GM18499 (cell line): ENCODE measurements around the gene GRB2.
"Not testable (repeated sequence)": the region's sequence is repeated elsewhere in the genome, so short reads cannot be mapped to it uniquely, and the experiment has no call there.

Experiments used
- ATAC-seq: cut with Tn5 transposase; IDR thresholded peaks from one replicate; pipeline ENCODE4 v1.9.1; 2021; ENCODE audit warnings: moderate number of reproducible peaks; ENCODE audit not compliant: insufficient read depth, unreplicated experiment

Gene GRB2

DNA sequence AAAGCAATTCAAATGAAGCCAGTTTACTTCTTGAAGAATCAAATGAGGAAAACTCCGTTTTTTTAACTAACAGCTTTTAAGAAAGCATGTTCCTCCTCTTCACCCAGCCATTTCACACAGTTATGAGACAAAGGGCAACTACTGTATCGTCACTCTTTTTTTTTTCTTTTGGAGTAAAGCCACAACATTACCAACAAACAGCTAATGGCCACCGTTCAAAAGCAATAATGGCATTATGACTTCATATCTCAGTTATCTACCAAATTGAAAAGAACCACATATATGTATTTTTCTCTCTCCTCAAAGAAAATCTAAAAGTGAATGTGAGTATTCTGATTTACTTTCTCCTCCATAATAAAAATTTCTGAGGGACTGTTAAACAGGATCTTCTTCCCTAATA, 14.5 kb downstream of the GRB2 start:
- no peak for ATAC-seq

DNA sequence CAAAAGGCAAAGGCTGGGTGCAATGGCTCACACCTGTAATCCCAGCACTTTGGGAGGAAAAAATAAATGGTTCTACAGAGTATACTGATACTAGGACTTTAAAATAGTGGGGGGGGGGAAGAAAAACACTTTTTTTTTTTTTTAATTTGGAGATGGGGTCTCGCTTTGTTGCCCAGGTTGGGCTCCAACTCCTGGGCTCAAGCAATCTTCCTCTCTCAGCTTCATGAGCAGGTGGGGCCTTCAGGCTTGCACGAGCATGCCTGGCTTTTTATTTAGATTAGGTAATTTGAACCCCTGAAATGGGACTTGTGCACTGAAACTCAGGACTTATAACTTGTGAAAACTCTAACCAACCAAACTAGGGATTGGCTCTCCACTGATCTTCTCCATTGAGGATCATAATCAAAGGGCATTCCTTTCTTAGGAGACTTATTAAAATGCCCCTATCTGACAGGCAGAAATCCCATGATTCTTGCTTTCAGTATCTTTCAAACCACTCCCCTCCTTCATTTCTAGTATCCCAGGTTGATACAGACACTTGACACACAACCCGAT, 16.9 kb downstream of the GRB2 start:
- no peak for ATAC-seq

DNA sequence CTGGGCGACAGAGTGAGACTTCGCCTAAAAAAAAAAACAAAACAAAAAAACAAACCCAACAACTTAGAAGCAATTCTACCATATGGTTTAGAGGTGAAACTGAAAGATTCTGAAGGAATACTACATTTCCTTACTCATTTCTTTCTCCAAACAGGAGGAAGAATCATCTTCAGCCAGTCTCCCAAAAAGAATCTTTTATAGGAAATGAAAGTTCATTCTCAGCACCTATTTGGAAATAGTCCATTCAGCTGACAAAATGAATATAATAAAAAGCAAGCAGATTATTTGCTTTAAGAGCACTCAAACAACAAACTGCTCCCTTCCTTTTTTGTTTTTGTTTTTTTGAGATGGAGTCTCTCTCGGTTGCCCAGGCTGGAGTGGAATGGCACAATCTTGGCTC, 17.7 kb downstream of the GRB2 start:
- no peak for ATAC-seq

DNA sequence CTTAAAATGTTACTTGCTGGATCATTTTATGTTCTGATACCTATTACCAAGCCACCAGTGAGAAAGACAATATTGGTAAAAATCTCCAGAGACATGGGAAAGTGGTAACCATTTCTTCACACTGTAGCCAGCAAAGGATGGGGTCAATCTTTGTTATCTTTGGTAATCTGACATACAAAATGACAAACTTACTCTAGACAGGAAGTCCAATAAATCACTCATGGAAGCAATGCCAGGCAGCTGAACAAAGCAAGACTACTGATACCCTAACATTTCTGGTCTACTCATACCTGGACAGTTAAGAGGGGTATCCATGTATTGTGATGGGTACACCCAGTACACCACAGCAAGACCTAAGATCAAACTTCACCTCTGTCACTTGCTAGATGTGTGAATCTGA, 19.0 kb downstream of the GRB2 start:
- ATAC-seq: no peak

DNA sequence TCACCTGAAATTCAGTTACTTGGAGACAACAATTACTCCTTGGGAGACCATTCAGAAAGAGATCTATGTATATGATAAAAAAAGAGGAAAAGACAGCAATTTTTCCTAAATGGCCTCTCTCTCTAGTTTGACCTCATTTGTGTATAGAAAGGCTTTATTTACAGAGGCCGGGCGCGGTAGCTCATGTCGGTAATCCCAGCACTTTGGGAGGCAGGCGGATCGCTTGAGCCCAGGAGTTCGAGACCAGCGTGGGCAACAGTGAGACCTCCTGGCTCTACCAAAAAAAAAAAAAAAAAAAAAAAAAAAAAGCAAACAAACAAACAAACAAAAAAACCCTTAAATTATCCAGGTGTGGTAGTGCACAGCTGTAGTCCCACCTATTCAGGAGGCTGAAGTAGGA, 20.7 kb downstream of the GRB2 start:
- no peak for ATAC-seq

DNA sequence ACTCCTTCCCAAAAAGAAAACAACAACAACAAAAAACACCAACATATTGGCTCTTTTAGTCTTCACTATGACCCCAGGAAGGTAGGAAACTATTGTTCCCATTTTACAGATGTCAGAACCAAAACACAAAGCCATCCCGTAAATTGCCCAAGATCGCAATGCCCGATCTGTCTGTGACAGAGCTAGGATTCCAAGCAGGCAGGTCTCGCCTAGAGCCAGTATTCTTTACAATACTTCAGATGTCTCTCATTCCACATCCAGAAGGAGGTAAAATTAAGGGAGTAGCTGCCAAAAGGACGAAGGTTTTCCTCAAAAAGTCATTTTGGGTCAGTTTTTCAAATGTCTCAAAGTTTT, 21.7 kb downstream of the GRB2 start:
- no peak for ATAC-seq

DNA sequence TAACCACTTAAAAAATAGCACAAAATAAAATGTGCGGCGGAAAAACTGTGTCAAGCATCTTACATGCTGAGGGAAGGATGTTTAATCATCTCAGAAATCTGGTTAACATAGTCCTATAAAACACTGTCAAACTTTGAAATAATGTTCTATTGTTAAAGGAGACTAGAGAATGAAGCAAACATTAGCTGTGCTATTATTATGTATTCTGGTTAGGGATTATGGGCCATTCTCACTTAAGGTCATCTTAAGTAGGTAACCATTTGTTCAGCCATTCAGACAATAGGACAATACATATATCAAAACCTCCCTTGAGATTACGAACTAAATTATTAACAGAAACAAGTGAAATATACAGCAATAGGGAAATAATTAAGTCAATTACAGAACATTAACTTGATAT, 24.7 kb downstream of the GRB2 start:
- ATAC-seq: no peak

DNA sequence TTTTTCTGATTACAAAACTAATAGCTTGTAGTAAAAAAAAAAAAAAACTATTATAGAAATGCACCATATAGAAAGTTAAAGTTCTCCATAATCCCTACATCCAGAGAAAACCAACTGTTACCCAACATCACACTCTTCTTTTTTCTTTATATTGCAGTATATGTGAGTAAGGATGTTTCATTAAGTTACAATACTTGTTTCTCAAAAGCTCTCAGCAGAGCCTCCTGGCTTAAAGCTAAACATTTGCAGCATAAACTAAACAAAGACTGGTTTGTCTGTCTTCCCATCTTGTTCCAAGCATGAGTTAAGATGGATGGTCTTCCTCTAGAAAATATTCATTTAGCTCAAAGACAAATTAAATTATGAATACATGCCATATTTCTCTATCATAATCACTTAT, 25.2 kb downstream of the GRB2 start:
- no peak for ATAC-seq

DNA sequence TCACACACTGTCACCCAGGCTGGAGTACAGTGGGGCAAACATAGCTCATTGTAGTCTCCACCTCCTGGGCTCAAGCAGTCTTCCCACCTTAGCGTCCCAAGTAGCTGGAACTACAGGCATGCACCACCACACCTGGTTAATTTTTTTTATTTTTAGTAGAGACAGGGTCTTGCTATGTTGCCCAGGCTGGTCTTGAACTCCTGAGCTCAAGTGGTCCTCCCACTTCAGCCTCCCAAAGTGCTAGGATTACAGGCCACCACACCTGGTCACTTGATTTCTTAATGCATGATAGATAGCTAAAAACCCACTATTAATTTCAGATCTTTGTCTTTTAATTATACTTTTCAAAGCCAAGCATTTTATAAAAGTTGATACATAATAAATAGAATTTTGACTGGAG, 26.1 kb downstream of the GRB2 start:
- ATAC-seq: not testable (repeated sequence)

DNA sequence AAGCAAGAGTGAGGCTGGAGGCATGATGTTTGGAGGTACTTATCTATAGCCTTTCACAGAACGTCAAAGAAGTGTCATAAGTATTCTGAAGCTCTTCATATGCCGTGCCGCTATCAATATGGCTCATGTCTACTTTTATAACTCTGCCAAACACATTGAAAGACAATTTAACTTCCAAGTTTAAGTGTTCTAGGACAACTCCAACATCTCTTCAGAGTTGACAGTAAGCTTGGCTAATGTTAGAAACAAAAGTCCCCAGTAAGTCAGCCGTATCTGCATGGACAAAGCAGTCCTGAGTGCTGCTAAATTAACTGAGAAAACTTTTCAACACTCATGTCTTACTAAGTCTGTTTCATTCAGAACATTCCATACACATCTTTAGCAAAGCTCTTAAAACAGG, 32.2 kb downstream of the GRB2 start:
- no peak for ATAC-seq

DNA sequence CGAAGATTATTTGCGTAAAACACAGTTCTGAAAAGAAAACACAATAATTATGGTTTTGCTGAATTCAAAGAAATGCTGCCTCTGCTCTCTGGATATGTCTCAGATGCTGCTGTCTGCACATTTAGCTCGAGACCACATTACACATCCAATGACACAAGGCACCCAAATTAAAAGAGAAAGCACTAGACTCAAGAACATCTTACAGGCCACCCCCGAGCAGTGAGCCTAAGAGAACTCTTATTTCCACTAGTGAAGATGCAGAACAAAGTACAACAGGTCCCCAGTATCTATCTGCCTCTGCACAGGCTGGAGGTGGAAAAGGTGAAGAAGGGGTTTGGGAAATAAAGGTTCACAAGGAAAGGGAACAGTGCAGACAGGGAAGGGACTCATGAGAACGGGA, 33.5 kb downstream of the GRB2 start:
- no peak for ATAC-seq

DNA sequence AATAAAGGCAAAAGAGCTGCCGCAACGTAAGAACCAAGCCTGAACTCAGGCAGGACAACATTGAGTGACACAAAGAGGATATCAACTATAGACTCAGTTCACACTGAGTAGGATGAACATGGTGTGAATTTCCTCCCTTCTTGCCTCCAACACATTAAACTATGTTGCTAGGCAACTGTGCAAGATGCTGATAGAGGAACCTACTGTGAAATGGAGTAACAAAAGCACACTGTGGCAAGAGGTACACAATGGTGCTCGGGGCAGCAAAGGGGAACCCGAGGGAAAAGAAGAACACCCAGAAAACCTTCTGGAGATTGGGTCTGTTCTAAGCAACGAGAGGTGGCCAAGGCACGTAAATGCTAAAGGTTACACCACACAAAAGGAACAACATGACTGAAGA, 34.1 kb downstream of the GRB2 start:
- ATAC-seq: no peak

DNA sequence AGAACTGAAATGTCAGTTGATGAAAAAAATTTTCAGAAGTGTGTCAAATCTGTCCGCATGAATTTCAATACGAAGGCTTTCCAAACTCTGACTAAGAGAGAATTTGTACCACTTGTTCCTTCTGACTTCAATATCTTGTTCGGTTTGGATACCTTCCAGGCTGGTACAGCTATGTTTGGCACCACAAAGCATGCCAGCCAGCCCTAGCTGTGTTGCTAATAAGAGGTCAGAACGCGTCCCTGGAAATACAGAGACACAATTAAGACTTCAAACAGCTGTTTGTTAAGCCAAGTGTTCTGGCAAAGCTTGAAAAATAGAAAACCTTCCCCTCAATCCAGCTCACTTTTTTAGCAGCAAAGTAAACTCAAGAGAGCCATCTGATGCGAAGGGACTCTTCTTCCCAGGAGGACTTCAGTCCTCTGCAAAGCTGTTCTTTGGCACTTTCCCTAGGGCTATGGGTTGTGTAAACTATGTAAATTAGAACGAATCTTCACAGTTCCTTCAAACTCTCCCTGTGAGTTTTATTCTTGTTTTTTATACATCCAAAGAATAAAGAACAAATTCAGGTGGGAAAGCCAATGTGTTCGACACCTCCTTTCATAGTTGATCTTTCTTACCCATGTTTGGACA, 35.1 kb downstream of the GRB2 start:
- ATAC-seq: no peak

DNA sequence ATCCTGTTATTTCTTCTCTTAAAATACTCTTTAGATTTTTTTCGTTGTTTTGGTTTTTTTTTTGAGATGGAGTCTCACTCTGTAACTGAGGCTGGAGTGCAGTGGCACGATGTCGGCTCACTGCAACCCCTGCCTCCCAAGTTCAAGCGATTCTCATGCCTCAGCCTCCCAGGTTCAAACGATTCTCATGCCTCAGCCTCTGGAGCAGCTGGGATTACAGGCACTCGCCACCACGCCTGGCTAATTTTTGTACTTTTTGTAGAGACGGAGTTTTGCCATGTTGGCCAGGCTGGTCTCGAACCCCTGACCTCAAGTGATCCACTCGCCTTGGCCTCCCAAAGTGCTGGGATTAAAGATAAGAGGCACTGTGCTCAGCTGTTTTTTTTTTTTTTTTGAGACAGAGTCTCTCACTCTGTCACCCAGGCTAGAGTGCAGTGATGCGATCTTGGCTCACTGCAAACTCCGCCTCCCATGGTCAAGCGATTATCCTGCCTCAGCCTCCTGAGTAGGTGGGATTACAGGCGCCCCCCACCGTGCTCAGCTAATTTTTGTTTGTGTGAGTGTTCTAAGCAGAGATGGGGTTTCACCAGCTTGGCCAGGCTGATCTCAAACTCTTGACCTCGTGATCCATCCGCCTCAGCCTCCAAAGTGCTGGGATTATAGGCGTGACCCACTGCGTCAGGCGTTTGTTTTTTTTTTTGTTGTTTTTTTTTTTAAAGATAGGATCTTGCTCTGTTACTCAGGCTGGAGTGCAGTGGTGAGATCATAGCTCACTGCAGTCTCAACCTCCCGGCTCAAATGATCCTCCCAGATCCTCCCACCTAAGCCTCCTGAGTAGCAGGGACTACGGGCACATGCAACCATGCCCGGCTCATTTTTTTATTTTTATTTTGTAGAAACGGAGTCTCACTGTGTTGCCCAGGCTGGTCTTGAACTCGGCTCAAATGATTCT, 37.4 kb downstream of the GRB2 start:
- not testable (repeated sequence) for ATAC-seq

DNA sequence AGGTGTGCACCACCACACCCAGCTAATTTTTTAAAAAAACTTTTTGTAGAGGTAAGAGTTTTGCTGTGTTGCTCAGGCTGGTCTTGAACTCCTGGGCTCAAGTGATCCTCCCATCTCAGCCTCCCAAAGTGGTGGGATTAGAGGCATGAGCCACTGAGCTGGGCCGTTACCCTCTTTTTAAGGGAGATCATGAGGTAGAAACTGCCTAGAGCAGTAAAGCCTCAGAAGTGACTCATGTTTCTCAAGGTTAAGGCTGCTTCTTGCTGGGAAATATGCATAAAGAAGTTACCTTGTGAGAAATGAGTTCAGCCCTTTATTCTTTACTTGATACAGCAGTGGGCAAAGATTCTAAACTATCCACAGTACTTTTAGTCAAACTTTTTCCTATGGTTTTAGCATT, 38.2 kb downstream of the GRB2 start:
- ATAC-seq: no peak

DNA sequence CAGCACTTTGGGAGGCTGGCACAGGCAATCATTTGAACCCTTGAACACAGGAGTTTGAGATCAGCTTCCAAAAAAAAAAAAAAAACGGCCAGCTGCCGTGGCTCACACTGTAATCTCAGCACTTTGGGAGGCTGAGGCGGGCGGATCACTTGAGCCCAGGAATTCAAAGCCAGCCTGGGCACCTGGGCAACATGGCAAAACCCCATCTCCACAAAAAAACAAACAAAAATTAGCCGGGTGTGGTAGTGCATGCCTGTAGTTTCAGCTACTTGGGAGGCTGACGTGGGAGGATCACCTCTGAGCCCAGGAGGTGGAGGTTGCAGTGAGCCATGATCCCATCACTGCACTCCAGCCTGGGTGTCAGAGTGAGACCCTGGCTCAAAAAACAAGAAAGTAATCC, 39.0 kb downstream of the GRB2 start:
- no peak for ATAC-seq

DNA sequence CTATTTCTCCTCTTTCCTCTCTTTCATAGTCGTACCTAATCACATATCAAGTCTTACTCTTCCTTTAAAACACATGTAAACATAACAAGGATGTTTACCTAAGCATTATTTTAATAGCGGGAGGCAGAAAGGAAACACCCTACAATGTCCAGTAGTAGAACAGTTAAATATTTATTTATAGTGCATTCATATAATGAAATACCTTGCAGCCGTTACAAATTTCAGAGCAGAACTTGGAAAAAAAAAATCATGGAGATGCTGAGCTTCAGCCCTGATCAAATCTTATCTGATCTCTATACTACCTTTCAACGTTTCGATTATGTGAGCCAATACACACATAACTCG, 39.6 kb downstream of the GRB2 start:
- ATAC-seq: no peak

DNA sequence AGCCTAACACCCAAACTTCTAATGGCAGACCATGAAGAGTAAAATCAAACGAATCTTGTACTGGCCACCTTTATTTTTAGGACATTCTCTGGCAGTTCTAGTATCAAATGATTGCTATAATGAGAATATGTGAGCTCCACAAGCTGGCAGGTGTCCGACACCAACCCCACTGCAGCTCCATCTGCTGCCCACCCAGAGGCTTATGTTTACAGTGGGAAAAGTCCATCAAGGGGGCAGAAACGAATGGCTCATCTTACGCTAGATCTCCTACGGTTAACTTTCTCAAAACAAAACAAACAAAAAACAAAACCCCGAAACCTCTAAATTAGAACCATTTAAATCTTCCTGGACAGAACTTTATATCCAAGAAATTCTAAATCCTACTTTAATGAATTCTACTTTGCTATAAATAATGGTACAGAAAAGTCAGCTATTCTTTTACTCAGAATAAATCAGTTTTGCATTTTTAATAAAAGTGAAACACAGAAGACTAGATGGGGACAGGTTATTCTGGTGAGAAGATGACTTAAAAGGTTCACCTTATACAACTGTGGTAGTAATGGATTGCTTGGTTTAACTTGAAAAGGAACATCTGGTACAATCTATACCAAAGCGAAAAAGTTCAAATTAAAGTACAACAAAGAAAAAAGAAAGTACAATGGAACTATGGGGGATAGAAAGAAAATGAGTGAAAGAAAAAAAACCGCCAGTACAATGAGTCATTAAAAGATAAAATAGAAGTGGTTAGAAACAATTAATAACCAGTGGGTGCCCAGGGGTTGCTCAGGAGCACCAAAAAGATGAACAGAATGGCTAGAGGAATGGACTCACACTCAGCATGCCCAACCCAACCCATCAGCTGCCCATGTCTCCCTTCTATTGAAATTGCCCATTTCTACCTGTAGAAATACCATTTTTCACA, 40.2 kb downstream of the GRB2 start:
- ATAC-seq: no peak

DNA sequence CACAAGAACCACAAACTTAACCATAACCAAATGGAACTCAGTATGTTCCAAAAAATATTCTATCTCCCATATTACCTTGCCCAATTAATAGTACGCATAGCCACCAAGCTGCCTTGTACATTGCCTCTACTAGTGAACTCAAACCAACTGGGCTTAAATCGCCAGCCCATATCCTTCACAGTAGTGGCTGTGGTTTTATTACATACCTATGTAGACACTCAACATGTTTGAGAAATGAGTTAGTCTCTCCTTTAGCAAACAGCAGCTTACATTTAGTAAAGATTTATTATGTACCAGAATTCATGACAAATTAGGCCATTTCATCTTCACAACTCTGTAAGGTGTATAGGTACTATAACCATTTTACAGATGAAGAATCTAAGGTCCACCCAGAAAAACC, 41.4 kb downstream of the GRB2 start:
- ATAC-seq: no peak

DNA sequence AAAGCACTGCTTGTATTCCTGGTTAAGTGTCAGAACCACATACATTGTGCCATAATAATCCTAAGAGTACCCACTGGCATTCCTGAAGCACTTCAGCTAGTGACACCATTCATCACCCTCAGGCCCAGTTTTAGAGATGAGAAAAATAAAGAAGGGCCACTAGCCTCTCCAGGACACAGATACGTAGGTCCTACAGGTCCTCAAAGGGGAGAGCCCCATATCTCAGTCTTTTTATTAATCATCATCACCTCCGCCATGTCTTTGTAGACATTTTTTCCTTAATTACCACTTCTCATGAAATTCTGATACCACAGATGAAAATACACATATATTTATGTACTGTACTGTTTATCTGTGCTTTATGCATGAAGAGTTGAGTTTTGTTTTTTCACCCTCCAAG, 43.5 kb downstream of the GRB2 start:
- no peak for ATAC-seq

DNA sequence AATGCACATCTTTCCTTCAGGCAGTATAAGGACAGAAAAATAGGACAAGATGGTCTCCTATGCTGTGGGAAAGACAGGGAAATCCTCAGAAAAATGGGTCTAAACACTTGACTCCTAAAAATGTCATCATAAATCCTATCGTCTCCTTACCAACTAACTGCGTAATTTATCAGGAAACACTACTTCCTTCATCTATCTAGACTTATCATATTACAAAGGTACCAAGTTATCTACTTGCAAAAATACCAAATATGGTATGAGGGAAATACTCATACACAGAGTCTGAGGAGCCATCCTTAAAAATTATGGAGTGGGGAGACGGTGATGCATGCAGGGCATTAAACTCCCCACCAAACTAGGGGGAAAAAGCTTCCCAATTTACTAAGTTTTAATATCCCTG, 44.1 kb downstream of the GRB2 start:
- ATAC-seq: no peak
